SK-N-SH treated with all-trans-retinoic acid at 6 μM for 48 hours (cell line): ENCODE data around the gene ISM2.

Experiments used
- ARNTL ChIP-seq: fragments of 450-650 bp; formaldehyde crosslinking; IDR thresholded peaks from 2 replicates; pipeline ENCODE4 v1.5.0; 2020; ENCODE audit warnings: low read depth, mild to moderate bottlenecking, moderate library complexity, borderline replicate concordance
- BACH2 ChIP-seq: fragments of 250-450 bp; sonication (Bioruptor Pico); IDR thresholded peaks from 2 replicates; pipeline ENCODE4 v1.9.0; 2021; ENCODE audit warnings: mild to moderate bottlenecking, borderline replicate concordance
- ISL1 ChIP-seq: fragments of 250-450 bp; sonication (Bioruptor Pico); IDR thresholded peaks from 2 replicates; pipeline ENCODE4 v2.1.2; 2022; ENCODE audit warnings: mild to moderate bottlenecking, moderate library complexity
- OSR1 ChIP-seq: fragments of 250-450 bp; sonication (Bioruptor Pico); IDR thresholded peaks from 2 replicates; pipeline ENCODE4 v1.8.0; 2022; ENCODE audit warnings: moderate library complexity, mild to moderate bottlenecking, inconsistent platforms
- PPARA ChIP-seq: fragments of 250-450 bp; sonication (Bioruptor Pico); IDR thresholded peaks from 2 replicates; pipeline ENCODE4 v1.5.0; 2020; ENCODE audit warnings: mild to moderate bottlenecking, borderline replicate concordance
- SNAI2 ChIP-seq: fragments of 250-450 bp; sonication (Bioruptor Pico); IDR thresholded peaks from 2 replicates; pipeline ENCODE4 v1.5.0; 2020; ENCODE audit warnings: mild to moderate bottlenecking, moderate library complexity
- TSHZ2 ChIP-seq: fragments of 250-450 bp; sonication (Bioruptor Pico); IDR thresholded peaks from 2 replicates; pipeline ENCODE4 v1.5.0; 2020; ENCODE audit warnings: mild to moderate bottlenecking, moderate library complexity
- ZC3H10 ChIP-seq: fragments of 250-450 bp; sonication (Bioruptor Pico); IDR thresholded peaks from 2 replicates; pipeline ENCODE4 v1.5.1; 2021; ENCODE audit warnings: mild to moderate bottlenecking, moderate library complexity
- ZFP3 ChIP-seq: fragments of 250-450 bp; sonication (Bioruptor Pico); IDR thresholded peaks from 2 replicates; pipeline ENCODE4 v1.5.0; 2020; ENCODE audit warnings: mild to moderate bottlenecking, moderate library complexity
- ZFP30 ChIP-seq: fragments of 450-650 bp; formaldehyde crosslinking; IDR thresholded peaks from 2 replicates; pipeline ENCODE4 v1.5.0; 2022; ENCODE audit warnings: mild to moderate bottlenecking, moderate library complexity
- ZNF565 ChIP-seq: fragments of 450-650 bp; formaldehyde crosslinking; conservative IDR thresholded peaks from 2 replicates; pipeline ENCODE4 v1.5.0; 2020; ENCODE audit warnings: low read depth, mild to moderate bottlenecking, moderate library complexity
- TF ChIP-seq, protein P1 (sequence below): fragments of 250-450 bp; sonication (Bioruptor Pico); IDR thresholded peaks from 2 replicates; pipeline ENCODE4 v1.5.1; 2020; ENCODE audit warnings: low read depth, mild to moderate bottlenecking, moderate library complexity
- TF ChIP-seq, protein P2 (sequence below): fragments of 250-450 bp; sonication (Bioruptor Pico); IDR thresholded peaks from 2 replicates; pipeline ENCODE4 v1.8.0; 2020; ENCODE audit warnings: mild to moderate bottlenecking, moderate library complexity, borderline replicate concordance

DNA sequence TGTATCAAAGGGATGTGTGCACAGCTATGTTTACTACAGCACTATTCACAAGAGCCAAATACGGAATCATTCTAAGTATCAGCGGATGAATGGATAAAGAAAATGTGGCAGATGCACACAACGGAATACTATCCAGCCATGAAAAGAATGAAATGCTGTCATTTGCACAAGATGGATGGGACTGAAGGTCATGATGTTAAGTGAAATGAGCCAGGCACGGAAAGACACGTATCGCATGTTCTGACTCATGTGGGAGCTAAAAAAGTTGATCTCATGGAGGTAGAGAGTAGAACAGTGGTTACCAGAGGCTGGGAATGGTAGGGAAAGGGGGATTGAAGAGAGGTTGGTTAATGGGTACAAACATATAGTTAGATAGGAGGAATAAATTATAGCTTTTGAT lies 25.9 kb upstream of the ISM2 start:
- TF ChIP-seq, protein P1, sequence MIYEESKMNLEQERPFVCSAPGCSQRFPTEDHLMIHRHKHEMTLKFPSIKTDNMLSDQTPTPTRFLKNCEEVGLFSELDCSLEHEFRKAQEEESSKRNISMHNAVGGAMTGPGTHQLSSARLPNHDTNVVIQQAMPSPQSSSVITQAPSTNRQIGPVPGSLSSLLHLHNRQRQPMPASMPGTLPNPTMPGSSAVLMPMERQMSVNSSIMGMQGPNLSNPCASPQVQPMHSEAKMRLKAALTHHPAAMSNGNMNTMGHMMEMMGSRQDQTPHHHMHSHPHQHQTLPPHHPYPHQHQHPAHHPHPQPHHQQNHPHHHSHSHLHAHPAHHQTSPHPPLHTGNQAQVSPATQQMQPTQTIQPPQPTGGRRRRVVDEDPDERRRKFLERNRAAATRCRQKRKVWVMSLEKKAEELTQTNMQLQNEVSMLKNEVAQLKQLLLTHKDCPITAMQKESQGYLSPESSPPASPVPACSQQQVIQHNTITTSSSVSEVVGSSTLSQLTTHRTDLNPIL (CRISPR knock-in tag) = no peak
- no peak for TF ChIP-seq ZNF565
- TF ChIP-seq, protein P2, sequence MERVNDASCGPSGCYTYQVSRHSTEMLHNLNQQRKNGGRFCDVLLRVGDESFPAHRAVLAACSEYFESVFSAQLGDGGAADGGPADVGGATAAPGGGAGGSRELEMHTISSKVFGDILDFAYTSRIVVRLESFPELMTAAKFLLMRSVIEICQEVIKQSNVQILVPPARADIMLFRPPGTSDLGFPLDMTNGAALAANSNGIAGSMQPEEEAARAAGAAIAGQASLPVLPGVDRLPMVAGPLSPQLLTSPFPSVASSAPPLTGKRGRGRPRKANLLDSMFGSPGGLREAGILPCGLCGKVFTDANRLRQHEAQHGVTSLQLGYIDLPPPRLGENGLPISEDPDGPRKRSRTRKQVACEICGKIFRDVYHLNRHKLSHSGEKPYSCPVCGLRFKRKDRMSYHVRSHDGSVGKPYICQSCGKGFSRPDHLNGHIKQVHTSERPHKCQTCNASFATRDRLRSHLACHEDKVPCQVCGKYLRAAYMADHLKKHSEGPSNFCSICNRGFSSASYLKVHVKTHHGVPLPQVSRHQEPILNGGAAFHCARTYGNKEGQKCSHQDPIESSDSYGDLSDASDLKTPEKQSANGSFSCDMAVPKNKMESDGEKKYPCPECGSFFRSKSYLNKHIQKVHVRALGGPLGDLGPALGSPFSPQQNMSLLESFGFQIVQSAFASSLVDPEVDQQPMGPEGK (CRISPR knock-in tag) = no peak
- TF ChIP-seq PPARA (CRISPR knock-in tag) = no peak
- TF ChIP-seq OSR1 (CRISPR knock-in tag) = no peak
- TF ChIP-seq BACH2 (CRISPR knock-in tag) = no peak
- no peak for TF ChIP-seq SNAI2 (CRISPR knock-in tag)
- no peak for TF ChIP-seq ZFP30 (CRISPR knock-in tag)
- no peak for TF ChIP-seq ARNTL (CRISPR knock-in tag)
- no peak for TF ChIP-seq TSHZ2 (CRISPR knock-in tag)
- TF ChIP-seq ZFP3 = no peak
- no peak for TF ChIP-seq ZC3H10
- no peak for TF ChIP-seq ISL1
